NK-92 (cell line): ENCODE data around the gene CAP2.

ENCODE experiments used
- DNase-seq: peaks from one replicate; lab custom pipeline; 2025; ENCODE audit not compliant: unreplicated experiment; lab: John Stamatoyannopoulos, UW

CAP2 gene

GRCh38 chr6:17470938-17471327, 77.5 kb downstream of the CAP2 start:
- no peak for DNase-seq

- no peak for DNase-seq
Measured at GRCh38 chr6:17472653-17473183, 79.3 kb downstream of the CAP2 start.

GRCh38 chr6:17473554-17473953, 80.2 kb downstream of the CAP2 start:
- no peak for DNase-seq

GRCh38 chr6:17474289-17474688, 80.9 kb downstream of the CAP2 start:
- DNase-seq, result no peak

GRCh38 chr6:17475606-17476244, 82.3 kb downstream of the CAP2 start:
- DNase-seq, result no peak

- DNase-seq, result no peak
Measured at GRCh38 chr6:17476511-17476910, 83.1 kb downstream of the CAP2 start.

GRCh38 chr6:17477356-17477755, 84.0 kb downstream of the CAP2 start:
- DNase-seq, result no peak

DNA sequence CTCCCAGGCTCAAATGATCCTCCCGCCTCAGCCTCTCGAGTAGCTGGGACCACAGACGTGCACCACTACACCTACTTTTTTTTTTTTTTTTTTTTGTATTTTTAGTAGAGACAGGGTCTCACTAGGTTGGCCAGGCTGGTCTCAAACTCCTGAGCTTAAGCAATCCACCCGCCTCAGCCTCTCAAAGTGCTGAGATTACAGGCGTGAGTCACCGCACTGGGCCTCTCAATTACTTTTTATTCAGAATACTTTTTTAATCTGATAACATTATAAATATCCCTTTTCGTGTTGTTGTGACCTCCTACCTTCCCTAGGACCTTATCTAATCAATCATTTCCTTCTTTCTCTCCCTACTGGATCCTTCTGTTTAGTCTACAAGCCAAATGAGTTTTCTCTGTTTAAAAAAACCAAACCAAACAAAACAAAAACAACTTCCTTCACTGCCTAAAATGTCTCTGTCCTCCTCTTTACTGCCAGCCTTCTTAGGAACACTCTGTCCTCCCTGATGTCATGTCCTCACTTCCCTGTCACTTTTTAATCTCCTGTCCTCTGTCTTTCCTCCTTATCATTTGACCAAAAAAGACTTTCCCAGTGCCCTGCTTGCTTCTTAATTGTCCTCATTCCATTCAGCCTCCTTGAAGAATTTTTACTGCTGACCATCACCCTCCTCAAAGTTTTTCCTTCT, 85.0 kb downstream of the CAP2 start:
- DNase-seq, result no peak

DNA sequence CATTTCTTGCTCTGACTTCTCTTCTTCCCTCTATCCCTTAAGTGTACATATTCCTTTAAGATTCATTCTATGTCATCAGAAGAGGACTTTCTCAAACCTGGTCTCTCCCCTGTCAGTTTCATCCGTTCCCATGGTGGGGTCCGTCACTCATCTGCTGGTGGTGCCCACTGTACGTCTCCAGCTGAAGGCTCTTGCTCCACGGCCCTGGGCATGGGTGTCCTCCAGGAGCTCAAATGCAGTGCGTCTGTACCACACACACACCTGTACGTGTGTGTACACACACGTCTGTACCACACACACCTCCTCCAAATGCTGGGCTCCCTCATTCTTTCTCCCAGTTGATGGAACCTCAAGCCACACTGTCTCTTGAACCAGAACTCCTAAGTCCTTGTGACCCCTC, 85.6 kb downstream of the CAP2 start:
- no peak for DNase-seq

DNA sequence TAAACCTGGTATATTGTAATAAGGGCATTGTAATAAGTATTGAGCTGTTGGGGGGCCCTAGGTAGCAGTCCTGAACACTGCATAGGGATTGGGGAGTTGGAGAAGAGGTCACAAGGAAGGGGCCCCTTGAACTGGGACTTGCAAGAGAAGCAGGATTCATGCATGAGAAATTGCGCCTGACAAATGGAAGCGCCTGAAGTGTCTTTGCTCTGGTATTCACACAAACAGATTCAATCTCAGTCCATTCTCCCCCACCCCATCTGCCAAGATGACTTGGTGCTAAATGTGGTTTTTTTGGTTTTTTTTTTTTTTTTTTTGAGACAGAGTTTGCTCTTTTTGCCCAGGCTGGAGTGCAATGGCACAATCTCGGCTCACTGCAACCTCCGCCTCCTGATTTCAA, 87.1 kb downstream of the CAP2 start:
- no peak for DNase-seq

- DNase-seq, result no peak
Measured at GRCh38 chr6:17482711-17483110, 89.3 kb downstream of the CAP2 start.

GRCh38 chr6:17483391-17484016, 90.1 kb downstream of the CAP2 start:
- no peak for DNase-seq

DNA sequence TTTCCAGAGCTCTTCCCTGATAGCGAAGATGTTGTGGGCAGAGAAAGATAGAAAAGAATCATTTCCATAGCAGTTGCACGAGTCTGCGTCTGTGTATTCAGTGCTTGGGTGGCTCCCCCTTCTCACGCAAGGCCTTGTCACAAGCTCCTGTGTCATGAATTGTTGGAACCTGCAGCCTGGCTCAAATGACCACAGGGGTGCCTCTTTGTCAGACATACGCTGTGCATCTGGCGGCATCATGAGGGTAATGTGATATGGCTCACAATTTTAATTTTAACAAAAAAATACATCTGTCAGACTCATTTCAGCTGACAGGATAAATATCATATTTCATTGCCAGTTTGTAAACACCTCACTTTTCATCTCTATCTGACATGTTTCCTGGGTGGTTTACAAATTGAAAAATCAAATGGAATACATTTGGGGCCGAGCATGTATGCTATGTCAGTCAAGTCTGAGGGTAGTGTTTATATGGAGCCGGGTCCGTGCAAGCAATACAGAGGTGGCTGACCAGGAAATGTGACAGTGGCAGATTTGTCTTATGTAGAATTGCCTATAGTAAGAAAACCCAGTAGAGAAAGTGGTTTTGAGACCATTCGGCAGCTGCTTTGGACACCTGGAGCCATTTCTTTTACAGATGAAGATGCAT, 90.9 kb downstream of the CAP2 start:
- DNase-seq, result no peak

GRCh38 chr6:17485181-17485580, 91.8 kb downstream of the CAP2 start:
- DNase-seq, result no peak

GRCh38 chr6:17485946-17486345, 92.6 kb downstream of the CAP2 start:
- DNase-seq, result no peak

GRCh38 chr6:17486680-17487079, 93.3 kb downstream of the CAP2 start:
- no peak for DNase-seq

GRCh38 chr6:17490724-17491123, 97.3 kb downstream of the CAP2 start:
- no peak for DNase-seq

- no peak for DNase-seq
Measured at GRCh38 chr6:17491416-17492142, 98.2 kb downstream of the CAP2 start.

DNA sequence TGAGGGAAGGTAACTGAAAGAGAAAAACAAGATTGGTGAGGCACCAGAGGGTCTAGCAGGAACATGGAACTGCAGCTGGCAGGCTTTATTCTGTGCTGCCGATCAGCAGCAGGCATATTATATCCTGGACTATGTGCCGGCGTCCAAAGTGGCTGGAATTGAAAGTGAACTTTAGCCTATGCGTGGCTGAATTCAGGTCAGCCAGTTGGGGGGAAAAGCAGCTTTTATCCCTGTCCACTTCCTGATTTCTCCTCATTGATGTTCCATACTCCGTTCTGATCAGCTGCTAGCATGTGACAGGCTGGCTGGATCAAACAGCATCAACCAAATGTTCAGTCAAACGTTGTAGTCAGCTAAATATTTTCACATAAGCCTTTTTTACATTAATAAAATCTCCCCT, 99.0 kb downstream of the CAP2 start:
- no peak for DNase-seq

DNA sequence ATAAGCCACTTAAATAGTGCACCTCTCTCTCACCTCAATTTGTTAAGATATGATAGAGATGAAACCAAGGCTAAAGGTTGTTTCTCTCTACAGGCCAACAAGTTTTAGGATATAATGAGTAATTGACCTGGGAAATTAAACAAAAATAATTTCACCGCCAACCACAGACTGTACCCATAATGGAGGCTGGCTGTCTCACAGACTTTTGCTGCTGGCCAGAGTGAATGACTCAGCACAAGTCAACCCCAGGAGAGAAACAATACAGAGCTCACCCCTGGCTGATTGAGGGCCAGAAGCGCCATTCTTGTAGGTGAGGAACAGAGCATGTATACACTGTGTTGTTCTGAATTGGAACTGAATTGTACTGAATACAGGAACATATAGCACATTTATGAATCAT, 99.9 kb downstream of the CAP2 start:
- DNase-seq, result no peak

- no peak for DNase-seq
Measured at GRCh38 chr6:17494177-17494576, 100.8 kb downstream of the CAP2 start.
